Ishikawa (cell line): Measurements from ENCODE around the gene SLC6A6.

Source experiments
- FOXM1 ChIP-seq: IDR thresholded peaks from 2 replicates; pipeline ENCODE4 v1.6.1; 2012; ENCODE audit warnings: low read depth, borderline replicate concordance
- TAF1 ChIP-seq: IDR thresholded peaks from 2 replicates; pipeline ENCODE4 v1.6.1; 2012; ENCODE audit warnings: low read depth, mild to moderate bottlenecking
- TCF12 ChIP-seq: IDR thresholded peaks from 2 replicates; pipeline ENCODE4 v1.6.1; 2012; ENCODE audit warnings: low read depth
- TF ChIP-seq, protein P1 (sequence below): IDR thresholded peaks from 2 replicates; pipeline ENCODE4 v1.6.1; 2012; ENCODE audit warnings: low read depth, mild to moderate bottlenecking
- TF ChIP-seq, protein P2 (sequence below): IDR thresholded peaks from 2 replicates; pipeline ENCODE4 v1.6.1; 2012

DNA sequence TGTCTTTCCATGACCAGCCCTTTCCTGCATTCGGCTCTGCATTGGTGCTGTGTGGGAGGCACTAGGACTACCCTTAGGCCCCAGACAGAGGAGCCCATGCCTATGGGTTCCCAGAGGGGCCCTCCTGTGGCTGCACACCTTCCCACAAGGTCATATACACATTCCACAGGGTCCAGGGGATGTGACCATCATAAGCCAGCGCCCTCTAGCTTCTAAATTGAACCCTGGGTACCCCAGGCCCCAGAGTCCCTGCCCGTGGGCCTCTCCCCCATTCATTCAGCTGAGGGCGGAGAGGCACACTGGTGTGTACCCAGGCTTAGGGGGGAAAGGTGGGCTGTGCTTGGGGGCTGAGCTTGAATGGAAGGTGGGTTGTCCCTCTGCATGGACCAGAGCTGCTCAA, 10.2 kb upstream of the SLC6A6 start:
- TF ChIP-seq, protein P1, sequence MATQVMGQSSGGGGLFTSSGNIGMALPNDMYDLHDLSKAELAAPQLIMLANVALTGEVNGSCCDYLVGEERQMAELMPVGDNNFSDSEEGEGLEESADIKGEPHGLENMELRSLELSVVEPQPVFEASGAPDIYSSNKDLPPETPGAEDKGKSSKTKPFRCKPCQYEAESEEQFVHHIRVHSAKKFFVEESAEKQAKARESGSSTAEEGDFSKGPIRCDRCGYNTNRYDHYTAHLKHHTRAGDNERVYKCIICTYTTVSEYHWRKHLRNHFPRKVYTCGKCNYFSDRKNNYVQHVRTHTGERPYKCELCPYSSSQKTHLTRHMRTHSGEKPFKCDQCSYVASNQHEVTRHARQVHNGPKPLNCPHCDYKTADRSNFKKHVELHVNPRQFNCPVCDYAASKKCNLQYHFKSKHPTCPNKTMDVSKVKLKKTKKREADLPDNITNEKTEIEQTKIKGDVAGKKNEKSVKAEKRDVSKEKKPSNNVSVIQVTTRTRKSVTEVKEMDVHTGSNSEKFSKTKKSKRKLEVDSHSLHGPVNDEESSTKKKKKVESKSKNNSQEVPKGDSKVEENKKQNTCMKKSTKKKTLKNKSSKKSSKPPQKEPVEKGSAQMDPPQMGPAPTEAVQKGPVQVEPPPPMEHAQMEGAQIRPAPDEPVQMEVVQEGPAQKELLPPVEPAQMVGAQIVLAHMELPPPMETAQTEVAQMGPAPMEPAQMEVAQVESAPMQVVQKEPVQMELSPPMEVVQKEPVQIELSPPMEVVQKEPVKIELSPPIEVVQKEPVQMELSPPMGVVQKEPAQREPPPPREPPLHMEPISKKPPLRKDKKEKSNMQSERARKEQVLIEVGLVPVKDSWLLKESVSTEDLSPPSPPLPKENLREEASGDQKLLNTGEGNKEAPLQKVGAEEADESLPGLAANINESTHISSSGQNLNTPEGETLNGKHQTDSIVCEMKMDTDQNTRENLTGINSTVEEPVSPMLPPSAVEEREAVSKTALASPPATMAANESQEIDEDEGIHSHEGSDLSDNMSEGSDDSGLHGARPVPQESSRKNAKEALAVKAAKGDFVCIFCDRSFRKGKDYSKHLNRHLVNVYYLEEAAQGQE: no peak
- TF ChIP-seq, protein P2, sequence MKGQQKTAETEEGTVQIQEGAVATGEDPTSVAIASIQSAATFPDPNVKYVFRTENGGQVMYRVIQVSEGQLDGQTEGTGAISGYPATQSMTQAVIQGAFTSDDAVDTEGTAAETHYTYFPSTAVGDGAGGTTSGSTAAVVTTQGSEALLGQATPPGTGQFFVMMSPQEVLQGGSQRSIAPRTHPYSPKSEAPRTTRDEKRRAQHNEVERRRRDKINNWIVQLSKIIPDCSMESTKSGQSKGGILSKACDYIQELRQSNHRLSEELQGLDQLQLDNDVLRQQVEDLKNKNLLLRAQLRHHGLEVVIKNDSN: no peak
- TF ChIP-seq TAF1 (no peak), TCF12 (no peak), FOXM1 (no peak)
